ENCODE data around the gene MAK. TPM values are rescaled to one million over a fixed set of nuclear protein-coding genes. Genes with fewer than 3 reads are reported as not detected.

MAK gene
- total and polyA plus RNA-seq, 2 of the 13 experiments (the other 11 are each of a cell fraction or from before 2014, with no cell fraction given), result 0.04 TPM; not detected in 1

DNA sequence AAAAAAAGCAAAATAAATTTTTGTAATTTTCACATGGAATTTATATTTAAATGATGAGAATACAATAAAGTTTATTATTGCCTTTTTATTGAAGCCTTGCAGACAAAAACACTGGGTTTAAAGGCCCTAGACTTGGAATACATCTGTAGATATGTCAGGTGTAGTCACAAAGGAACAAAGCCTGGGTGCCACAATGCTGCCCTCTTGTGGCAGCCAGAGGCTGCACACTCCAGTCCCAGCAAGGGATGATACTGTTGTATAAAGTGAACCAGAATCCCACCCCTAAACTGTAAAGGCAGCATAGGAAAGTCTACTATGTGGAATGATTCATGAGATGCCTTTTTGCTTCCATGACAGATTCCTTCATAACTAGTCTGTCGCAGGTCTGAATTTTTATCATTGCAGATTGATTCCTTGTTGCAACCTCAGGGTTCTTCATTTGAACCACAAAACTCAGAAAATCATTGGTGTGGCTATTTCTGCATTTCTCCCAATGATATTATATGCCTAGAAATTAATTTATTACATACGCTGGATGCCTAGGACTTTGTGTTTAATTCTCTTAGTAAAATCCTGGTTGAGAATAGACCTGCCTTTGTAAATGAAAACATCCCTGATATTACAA lies 37.0 kb downstream of the MAK start (continued):
- TF ChIP-seq, protein P1, sequence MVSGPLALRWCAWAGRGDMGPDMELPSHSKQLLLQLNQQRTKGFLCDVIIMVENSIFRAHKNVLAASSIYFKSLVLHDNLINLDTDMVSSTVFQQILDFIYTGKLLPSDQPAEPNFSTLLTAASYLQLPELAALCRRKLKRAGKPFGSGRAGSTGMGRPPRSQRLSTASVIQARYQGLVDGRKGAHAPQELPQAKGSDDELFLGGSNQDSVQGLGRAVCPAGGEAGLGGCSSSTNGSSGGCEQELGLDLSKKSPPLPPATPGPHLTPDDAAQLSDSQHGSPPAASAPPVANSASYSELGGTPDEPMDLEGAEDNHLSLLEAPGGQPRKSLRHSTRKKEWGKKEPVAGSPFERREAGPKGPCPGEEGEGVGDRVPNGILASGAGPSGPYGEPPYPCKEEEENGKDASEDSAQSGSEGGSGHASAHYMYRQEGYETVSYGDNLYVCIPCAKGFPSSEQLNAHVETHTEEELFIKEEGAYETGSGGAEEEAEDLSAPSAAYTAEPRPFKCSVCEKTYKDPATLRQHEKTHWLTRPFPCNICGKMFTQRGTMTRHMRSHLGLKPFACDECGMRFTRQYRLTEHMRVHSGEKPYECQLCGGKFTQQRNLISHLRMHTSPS (CRISPR knock-in tag; IDR thresholded peaks at IDR 0.05; ENCODE audit: low read depth), result no peak
- TF ChIP-seq, protein P2, sequence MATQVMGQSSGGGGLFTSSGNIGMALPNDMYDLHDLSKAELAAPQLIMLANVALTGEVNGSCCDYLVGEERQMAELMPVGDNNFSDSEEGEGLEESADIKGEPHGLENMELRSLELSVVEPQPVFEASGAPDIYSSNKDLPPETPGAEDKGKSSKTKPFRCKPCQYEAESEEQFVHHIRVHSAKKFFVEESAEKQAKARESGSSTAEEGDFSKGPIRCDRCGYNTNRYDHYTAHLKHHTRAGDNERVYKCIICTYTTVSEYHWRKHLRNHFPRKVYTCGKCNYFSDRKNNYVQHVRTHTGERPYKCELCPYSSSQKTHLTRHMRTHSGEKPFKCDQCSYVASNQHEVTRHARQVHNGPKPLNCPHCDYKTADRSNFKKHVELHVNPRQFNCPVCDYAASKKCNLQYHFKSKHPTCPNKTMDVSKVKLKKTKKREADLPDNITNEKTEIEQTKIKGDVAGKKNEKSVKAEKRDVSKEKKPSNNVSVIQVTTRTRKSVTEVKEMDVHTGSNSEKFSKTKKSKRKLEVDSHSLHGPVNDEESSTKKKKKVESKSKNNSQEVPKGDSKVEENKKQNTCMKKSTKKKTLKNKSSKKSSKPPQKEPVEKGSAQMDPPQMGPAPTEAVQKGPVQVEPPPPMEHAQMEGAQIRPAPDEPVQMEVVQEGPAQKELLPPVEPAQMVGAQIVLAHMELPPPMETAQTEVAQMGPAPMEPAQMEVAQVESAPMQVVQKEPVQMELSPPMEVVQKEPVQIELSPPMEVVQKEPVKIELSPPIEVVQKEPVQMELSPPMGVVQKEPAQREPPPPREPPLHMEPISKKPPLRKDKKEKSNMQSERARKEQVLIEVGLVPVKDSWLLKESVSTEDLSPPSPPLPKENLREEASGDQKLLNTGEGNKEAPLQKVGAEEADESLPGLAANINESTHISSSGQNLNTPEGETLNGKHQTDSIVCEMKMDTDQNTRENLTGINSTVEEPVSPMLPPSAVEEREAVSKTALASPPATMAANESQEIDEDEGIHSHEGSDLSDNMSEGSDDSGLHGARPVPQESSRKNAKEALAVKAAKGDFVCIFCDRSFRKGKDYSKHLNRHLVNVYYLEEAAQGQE (IDR thresholded peaks at IDR 0.05; ENCODE audit: borderline replicate concordance in 1 of 2, low read depth in 1 of 2, low read length in 2 of 2), result no peak
- TF ChIP-seq SMC3 (IDR thresholded peaks at IDR 0.05; ENCODE audit: low read length) (peak; percentile 98), AGO1 (IDR thresholded peaks at IDR 0.05; ENCODE audit: low read depth, low read length, poor library complexity, severe bottlenecking) (no peak), ZNF225 (CRISPR knock-in tag; IDR thresholded peaks at IDR 0.05) (no peak), ZNF709 (CRISPR knock-in tag; IDR thresholded peaks at IDR 0.05) (no peak), MED13 (CRISPR knock-in tag; IDR thresholded peaks at IDR 0.05) (no peak), KLF11 (CRISPR knock-in tag; IDR thresholded peaks at IDR 0.05) (0 out of 2 replicates have a peak, but pooled peaks have one; percentile 31), PHF21A (CRISPR knock-in tag; IDR thresholded peaks at IDR 0.05) (no peak), ZNF44 (CRISPR knock-in tag; IDR thresholded peaks at IDR 0.05) (no peak), ZNF567 (CRISPR knock-in tag; IDR thresholded peaks at IDR 0.05; ENCODE audit: borderline replicate concordance) (no peak), ZNF329 (CRISPR knock-in tag; IDR thresholded peaks at IDR 0.05; ENCODE audit: low read depth) (no peak), AHR (CRISPR knock-in tag; IDR thresholded peaks at IDR 0.05) (no peak)
- TF ChIP-seq, protein P3, sequence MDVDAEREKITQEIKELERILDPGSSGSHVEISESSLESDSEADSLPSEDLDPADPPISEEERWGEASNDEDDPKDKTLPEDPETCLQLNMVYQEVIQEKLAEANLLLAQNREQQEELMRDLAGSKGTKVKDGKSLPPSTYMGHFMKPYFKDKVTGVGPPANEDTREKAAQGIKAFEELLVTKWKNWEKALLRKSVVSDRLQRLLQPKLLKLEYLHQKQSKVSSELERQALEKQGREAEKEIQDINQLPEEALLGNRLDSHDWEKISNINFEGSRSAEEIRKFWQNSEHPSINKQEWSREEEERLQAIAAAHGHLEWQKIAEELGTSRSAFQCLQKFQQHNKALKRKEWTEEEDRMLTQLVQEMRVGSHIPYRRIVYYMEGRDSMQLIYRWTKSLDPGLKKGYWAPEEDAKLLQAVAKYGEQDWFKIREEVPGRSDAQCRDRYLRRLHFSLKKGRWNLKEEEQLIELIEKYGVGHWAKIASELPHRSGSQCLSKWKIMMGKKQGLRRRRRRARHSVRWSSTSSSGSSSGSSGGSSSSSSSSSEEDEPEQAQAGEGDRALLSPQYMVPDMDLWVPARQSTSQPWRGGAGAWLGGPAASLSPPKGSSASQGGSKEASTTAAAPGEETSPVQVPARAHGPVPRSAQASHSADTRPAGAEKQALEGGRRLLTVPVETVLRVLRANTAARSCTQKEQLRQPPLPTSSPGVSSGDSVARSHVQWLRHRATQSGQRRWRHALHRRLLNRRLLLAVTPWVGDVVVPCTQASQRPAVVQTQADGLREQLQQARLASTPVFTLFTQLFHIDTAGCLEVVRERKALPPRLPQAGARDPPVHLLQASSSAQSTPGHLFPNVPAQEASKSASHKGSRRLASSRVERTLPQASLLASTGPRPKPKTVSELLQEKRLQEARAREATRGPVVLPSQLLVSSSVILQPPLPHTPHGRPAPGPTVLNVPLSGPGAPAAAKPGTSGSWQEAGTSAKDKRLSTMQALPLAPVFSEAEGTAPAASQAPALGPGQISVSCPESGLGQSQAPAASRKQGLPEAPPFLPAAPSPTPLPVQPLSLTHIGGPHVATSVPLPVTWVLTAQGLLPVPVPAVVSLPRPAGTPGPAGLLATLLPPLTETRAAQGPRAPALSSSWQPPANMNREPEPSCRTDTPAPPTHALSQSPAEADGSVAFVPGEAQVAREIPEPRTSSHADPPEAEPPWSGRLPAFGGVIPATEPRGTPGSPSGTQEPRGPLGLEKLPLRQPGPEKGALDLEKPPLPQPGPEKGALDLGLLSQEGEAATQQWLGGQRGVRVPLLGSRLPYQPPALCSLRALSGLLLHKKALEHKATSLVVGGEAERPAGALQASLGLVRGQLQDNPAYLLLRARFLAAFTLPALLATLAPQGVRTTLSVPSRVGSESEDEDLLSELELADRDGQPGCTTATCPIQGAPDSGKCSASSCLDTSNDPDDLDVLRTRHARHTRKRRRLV (CRISPR knock-in tag; IDR thresholded peaks at IDR 0.05), result no peak
- TF ChIP-seq, protein P4, sequence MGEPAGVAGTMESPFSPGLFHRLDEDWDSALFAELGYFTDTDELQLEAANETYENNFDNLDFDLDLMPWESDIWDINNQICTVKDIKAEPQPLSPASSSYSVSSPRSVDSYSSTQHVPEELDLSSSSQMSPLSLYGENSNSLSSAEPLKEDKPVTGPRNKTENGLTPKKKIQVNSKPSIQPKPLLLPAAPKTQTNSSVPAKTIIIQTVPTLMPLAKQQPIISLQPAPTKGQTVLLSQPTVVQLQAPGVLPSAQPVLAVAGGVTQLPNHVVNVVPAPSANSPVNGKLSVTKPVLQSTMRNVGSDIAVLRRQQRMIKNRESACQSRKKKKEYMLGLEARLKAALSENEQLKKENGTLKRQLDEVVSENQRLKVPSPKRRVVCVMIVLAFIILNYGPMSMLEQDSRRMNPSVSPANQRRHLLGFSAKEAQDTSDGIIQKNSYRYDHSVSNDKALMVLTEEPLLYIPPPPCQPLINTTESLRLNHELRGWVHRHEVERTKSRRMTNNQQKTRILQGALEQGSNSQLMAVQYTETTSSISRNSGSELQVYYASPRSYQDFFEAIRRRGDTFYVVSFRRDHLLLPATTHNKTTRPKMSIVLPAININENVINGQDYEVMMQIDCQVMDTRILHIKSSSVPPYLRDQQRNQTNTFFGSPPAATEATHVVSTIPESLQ (CRISPR knock-in tag; conservative IDR thresholded peaks at IDR 0.05), result no peak
- TF ChIP-seq, protein P5, sequence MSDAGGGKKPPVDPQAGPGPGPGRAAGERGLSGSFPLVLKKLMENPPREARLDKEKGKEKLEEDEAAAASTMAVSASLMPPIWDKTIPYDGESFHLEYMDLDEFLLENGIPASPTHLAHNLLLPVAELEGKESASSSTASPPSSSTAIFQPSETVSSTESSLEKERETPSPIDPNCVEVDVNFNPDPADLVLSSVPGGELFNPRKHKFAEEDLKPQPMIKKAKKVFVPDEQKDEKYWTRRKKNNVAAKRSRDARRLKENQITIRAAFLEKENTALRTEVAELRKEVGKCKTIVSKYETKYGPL (CRISPR knock-in tag; IDR thresholded peaks at IDR 0.05), result no peak
